Hippocampal formation (tissue), 2 donors: ENCODE measurements around the gene LRRC3B.

Source experiments
- DNase-seq, 2 donors: peaks; one replicate each; lab custom pipeline; 2025; lab: John Stamatoyannopoulos, UW

Gene LRRC3B

GRCh38 chr3:26630669-26631389, 8.3 kb downstream of the LRRC3B start:
- DNase-seq, result no peak

- no peak for DNase-seq
Observed at GRCh38 chr3:26631390-26631738, 8.8 kb downstream of the LRRC3B start.

GRCh38 chr3:26634601-26635000, 12.0 kb downstream of the LRRC3B start:
- no peak for DNase-seq

- peak in 1 of 2 donors; percentile 41 for DNase-seq
Observed at GRCh38 chr3:26636096-26636727, 13.6 kb downstream of the LRRC3B start.

- DNase-seq, result no peak
Observed at GRCh38 chr3:26637698-26638097, 15.1 kb downstream of the LRRC3B start.

GRCh38 chr3:26638113-26638512, 15.5 kb downstream of the LRRC3B start:
- DNase-seq, result no peak

- DNase-seq, result no peak
Observed at GRCh38 chr3:26639339-26639738, 16.8 kb downstream of the LRRC3B start.

- DNase-seq, result no peak
Observed at GRCh38 chr3:26647078-26647477, 24.5 kb downstream of the LRRC3B start.

GRCh38 chr3:26648461-26648860, 25.9 kb downstream of the LRRC3B start:
- no peak for DNase-seq

- DNase-seq, result peak; percentile 23 to 48
Observed at GRCh38 chr3:26652164-26652563, 29.6 kb downstream of the LRRC3B start.

- no peak for DNase-seq
Observed at GRCh38 chr3:26653811-26654425, 31.3 kb downstream of the LRRC3B start.

GRCh38 chr3:26655231-26655630, 32.7 kb downstream of the LRRC3B start:
- DNase-seq, result no peak

- DNase-seq, result no peak
Observed at GRCh38 chr3:26657348-26657976, 34.9 kb downstream of the LRRC3B start.

- no peak for DNase-seq
Observed at GRCh38 chr3:26668171-26668570, 45.6 kb downstream of the LRRC3B start.

- no peak for DNase-seq
Observed at GRCh38 chr3:26668696-26669095, 46.1 kb downstream of the LRRC3B start.

GRCh38 chr3:26675336-26675735, 52.8 kb downstream of the LRRC3B start:
- no peak for DNase-seq

GRCh38 chr3:26681632-26682031, 59.1 kb downstream of the LRRC3B start:
- DNase-seq, result no peak

GRCh38 chr3:26682406-26682805, 59.8 kb downstream of the LRRC3B start:
- DNase-seq, result no peak

GRCh38 chr3:26683902-26684301, 61.3 kb downstream of the LRRC3B start:
- DNase-seq, result no peak

- no peak for DNase-seq
Observed at GRCh38 chr3:26687466-26687865, 64.9 kb downstream of the LRRC3B start.

GRCh38 chr3:26699553-26699952, 77.0 kb downstream of the LRRC3B start:
- no peak for DNase-seq

- no peak for DNase-seq
Observed at GRCh38 chr3:26703519-26703918, 80.9 kb downstream of the LRRC3B start.

GRCh38 chr3:26704736-26705135, 82.2 kb downstream of the LRRC3B start:
- DNase-seq, result no peak
